SU-DHL-6 (cell line): Measurements from ENCODE around the gene ANKS4B.
"Not testable (repeated sequence)": the region's sequence is repeated elsewhere in the genome, so short reads cannot be mapped to it uniquely, and the experiment has no call there.

ENCODE experiments used
- H2AFZ ChIP-seq: fragments of 200-600 bp; sonication (generic); 2 replicates; pipeline ENCODE4 v1.6.1; 2014; ENCODE audit warnings: low read depth, mild to moderate bottlenecking, moderate library complexity, mixed read lengths, antibody characterized with exemption, low read length; ENCODE audit not compliant: severe bottlenecking
- H3F3A ChIP-seq: fragments of 200-600 bp; shearing (Covaris generic); 2 replicates; pipeline ENCODE4 v1.6.0; 2016; ENCODE audit warnings: antibody characterized with exemption, mild to moderate bottlenecking; ENCODE audit not compliant: insufficient read depth
- H3K27ac ChIP-seq: fragments of 200-600 bp; sonication (generic); 2 replicates; pipeline ENCODE4 v1.5.1; 2016; ENCODE audit warnings: low read depth, mild to moderate bottlenecking, low read length, moderate library complexity, mixed read lengths
- H3K27me3 ChIP-seq: fragments of 200-600 bp; sonication (generic), shearing (Covaris generic); 2 replicates; pipeline ENCODE4 v1.6.0; 2014; ENCODE audit warnings: mild to moderate bottlenecking, low read length
- H3K36me3 ChIP-seq: fragments of 200-600 bp; sonication (generic); 2 replicates; pipeline ENCODE4 v1.6.1; 2014; ENCODE audit warnings: mild to moderate bottlenecking, low read length, mixed read lengths
- H3K4me2 ChIP-seq: fragments of 300-600, 200-600 bp; shearing (Covaris generic), sonication (generic); 2 replicates; pipeline ENCODE4 v1.6.0; 2014; ENCODE audit warnings: low read length, low read depth, mild to moderate bottlenecking; ENCODE audit not compliant: poor library complexity, severe bottlenecking
- H3K4me3 ChIP-seq: fragments of 200-600 bp; sonication (generic); 2 replicates; pipeline ENCODE4 v1.5.1; 2014; ENCODE audit warnings: antibody characterized with exemption, low read length, mild to moderate bottlenecking, mixed read lengths; ENCODE audit not compliant: insufficient read depth, poor library complexity, severe bottlenecking
- H3K79me2 ChIP-seq: fragments of 200-600 bp; sonication (generic); 2 replicates; pipeline ENCODE4 v1.6.1; 2014; ENCODE audit warnings: mild to moderate bottlenecking, low read length, moderate library complexity; ENCODE audit not compliant: insufficient read depth
- H3K9ac ChIP-seq: fragments of 200-600 bp; sonication (generic); 2 replicates; pipeline ENCODE4 v1.7.0; 2014; ENCODE audit warnings: mild to moderate bottlenecking, low read length
- H3K9me2 ChIP-seq: fragments of 200-600 bp; sonication (generic); replicated peaks from 2 replicates; pipeline ENCODE4 v1.6.1; 2014; ENCODE audit warnings: low read length; ENCODE audit not compliant: insufficient read depth
- H3K9me3 ChIP-seq: fragments of 200-600 bp; sonication (generic); 2 replicates; pipeline ENCODE4 v1.6.1; 2014; ENCODE audit warnings: low read length, mixed read lengths; ENCODE audit not compliant: insufficient read depth
- H4K20me1 ChIP-seq: fragments of 200-600 bp; sonication (generic); 2 replicates; pipeline ENCODE4 v1.6.1; 2014; ENCODE audit warnings: low read depth, mild to moderate bottlenecking, antibody characterized with exemption, low read length, moderate library complexity, mixed read lengths
- EZH2phosphoT487 ChIP-seq: fragments of 200-600 bp; sonication (generic), shearing (Covaris generic); conservative IDR thresholded peaks from 2 replicates; pipeline ENCODE4 v1.6.1; 2018; ENCODE audit warnings: mild to moderate bottlenecking, antibody characterized with exemption, low read length, moderate library complexity, mixed read lengths
- TF ChIP-seq, protein P1 (sequence below): fragments of 200-600 bp; sonication (generic); IDR thresholded peaks from one replicate; pipeline ENCODE4 v1.5.1; 2017; ENCODE audit warnings: antibody characterized with exemption, mild to moderate bottlenecking, low read length, moderate library complexity; ENCODE audit not compliant: insufficient read depth, poor library complexity, severe bottlenecking

The ANKS4B gene

GRCh38 chr16:21267298-21267697, 33.8 kb downstream of the ANKS4B start:
- no peak for TF ChIP-seq EZH2phosphoT487
- TF ChIP-seq, protein P1, sequence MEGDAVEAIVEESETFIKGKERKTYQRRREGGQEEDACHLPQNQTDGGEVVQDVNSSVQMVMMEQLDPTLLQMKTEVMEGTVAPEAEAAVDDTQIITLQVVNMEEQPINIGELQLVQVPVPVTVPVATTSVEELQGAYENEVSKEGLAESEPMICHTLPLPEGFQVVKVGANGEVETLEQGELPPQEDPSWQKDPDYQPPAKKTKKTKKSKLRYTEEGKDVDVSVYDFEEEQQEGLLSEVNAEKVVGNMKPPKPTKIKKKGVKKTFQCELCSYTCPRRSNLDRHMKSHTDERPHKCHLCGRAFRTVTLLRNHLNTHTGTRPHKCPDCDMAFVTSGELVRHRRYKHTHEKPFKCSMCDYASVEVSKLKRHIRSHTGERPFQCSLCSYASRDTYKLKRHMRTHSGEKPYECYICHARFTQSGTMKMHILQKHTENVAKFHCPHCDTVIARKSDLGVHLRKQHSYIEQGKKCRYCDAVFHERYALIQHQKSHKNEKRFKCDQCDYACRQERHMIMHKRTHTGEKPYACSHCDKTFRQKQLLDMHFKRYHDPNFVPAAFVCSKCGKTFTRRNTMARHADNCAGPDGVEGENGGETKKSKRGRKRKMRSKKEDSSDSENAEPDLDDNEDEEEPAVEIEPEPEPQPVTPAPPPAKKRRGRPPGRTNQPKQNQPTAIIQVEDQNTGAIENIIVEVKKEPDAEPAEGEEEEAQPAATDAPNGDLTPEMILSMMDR = no peak
- no peaks in the 10 kb centered on the region for H4K20me1 ChIP-seq
- no peak overlapping the region for H3K4me2 ChIP-seq
- no peaks in the 10 kb centered on the region for H3K27me3 ChIP-seq
- H3K27ac ChIP-seq = no peak overlapping the region
- no peaks in the 10 kb centered on the region for H3F3A ChIP-seq
- H3K9me3 ChIP-seq = no peaks in the 10 kb centered on the region
- no peak overlapping the region for H3K4me3 ChIP-seq
- no peak overlapping the region for H3K9ac ChIP-seq
- no peaks in the 10 kb centered on the region for H3K9me2 ChIP-seq
- no peaks in the 10 kb centered on the region for H3K79me2 ChIP-seq
- H2AFZ ChIP-seq = no peak overlapping the region
- H3K36me3 ChIP-seq = no peaks in the 10 kb centered on the region

- H3K9me2 ChIP-seq = no peaks in the 10 kb centered on the region
- no peaks in the 10 kb centered on the region for H4K20me1 ChIP-seq
- no peaks in the 10 kb centered on the region for H3F3A ChIP-seq
- no peaks in the 10 kb centered on the region for H3K27me3 ChIP-seq
- H3K36me3 ChIP-seq = no peaks in the 10 kb centered on the region
- no peak overlapping the region for H3K4me2 ChIP-seq
- no peak overlapping the region for H3K27ac ChIP-seq
- H3K4me3 ChIP-seq = no peak overlapping the region
- H2AFZ ChIP-seq = no peak overlapping the region
- TF ChIP-seq, protein P1 = no peak
- no peak for TF ChIP-seq EZH2phosphoT487
- no peaks in the 10 kb centered on the region for H3K9me3 ChIP-seq
- no peaks in the 10 kb centered on the region for H3K79me2 ChIP-seq
- no peak overlapping the region for H3K9ac ChIP-seq
Observed at GRCh38 chr16:21268236-21268635, 34.7 kb downstream of the ANKS4B start.

DNA sequence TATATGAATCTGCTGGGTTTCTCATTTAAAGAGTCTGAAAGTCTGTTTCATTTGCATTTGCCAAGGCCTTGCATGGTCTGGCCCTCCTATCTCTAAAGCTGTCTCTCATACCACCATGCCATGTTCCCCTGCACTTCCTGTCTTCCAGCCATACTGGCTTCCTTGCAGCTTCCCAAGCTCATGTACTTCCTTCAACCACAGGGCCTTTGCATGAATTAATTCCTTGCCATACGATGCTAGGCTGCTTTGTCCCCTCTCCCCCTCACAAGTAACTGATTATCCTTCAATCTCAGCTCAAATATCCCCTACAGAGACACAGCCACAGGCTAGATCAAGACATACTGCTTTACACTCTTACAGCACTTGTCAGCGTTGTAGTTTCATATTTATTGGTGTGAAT, 38.8 kb downstream of the ANKS4B start:
- H3K27ac ChIP-seq = no peak overlapping the region
- no peak overlapping the region for H3K9ac ChIP-seq
- no peaks in the 10 kb centered on the region for H3K27me3 ChIP-seq
- H3K9me2 ChIP-seq = no peaks in the 10 kb centered on the region
- no peaks in the 10 kb centered on the region for H3K9me3 ChIP-seq
- H4K20me1 ChIP-seq = no peaks in the 10 kb centered on the region
- no peak overlapping the region for H3K4me2 ChIP-seq
- TF ChIP-seq, protein P1 = no peak
- no peak for TF ChIP-seq EZH2phosphoT487
- no peaks in the 10 kb centered on the region for H3K36me3 ChIP-seq
- no peak overlapping the region for H3K4me3 ChIP-seq
- no peaks in the 10 kb centered on the region for H3K79me2 ChIP-seq
- H3F3A ChIP-seq = no peaks in the 10 kb centered on the region
- no peak overlapping the region for H2AFZ ChIP-seq

- H4K20me1 ChIP-seq, H3K4me3 ChIP-seq, H3K4me2 ChIP-seq, H2AFZ ChIP-seq, H3K27me3 ChIP-seq, H3K9ac ChIP-seq, H3K27ac ChIP-seq, H3F3A ChIP-seq, H3K9me2 ChIP-seq, H3K79me2 ChIP-seq, H3K9me3 ChIP-seq, H3K36me3 ChIP-seq: not testable (repeated sequence)
Observed at GRCh38 chr16:21272763-21273162, 39.3 kb downstream of the ANKS4B start.
